GM12878 (cell line): ENCODE results near the gene PTCH2. TPM values are rescaled to one million over a fixed set of nuclear protein-coding genes. Genes with fewer than 3 reads are reported as not detected.

ENCODE experiments used
- ATAC-seq: fragments of 200-7000 bp; cut with Tn5 transposase; 3 replicates; pipeline ENCODE4 v1.9.1; 2020; ENCODE audit warnings: mild to moderate bottlenecking, moderate library complexity
- BruUV-seq: library from RNA; stranded (reverse); fragments of 400-500 nt; replicated peaks from 2 replicates; lab custom pipeline; 2021; lab: Mats Ljungman, UMichigan
- CTCF ChIA-PET: fragments of 300-600 bp; sonication (Branson Sonifier 250); formaldehyde crosslinking; extraction: SDS; loops from one replicate; lab custom pipeline; 2021; ENCODE audit warnings: inconsistent platforms; lab: Yijun Ruan, JAX
- POLR2A ChIA-PET: fragments of 350-600 bp; formaldehyde crosslinking; extraction: SDS; loops from one replicate; lab custom pipeline; 2021; ENCODE audit warnings: inconsistent platforms; lab: Charles Lee
- RAD21 ChIA-PET: fragments of 300-600 bp; sonication (Branson Sonifier 250); formaldehyde crosslinking; loops from one replicate; lab custom pipeline; 2023; ENCODE audit warnings: antibody characterized with exemption; ENCODE audit not compliant: unreplicated experiment; lab: Charles Lee
- SMC1A ChIA-PET: fragments of 300-600 bp; sonication (Branson Sonifier 250); formaldehyde crosslinking; loops from one replicate; lab custom pipeline; 2023; ENCODE audit not compliant: unreplicated experiment, uncharacterized antibody; lab: Charles Lee
- DNase-seq: peaks from one replicate; pipeline ENCODE4 v3.0.0-alpha.2; 2011; ENCODE audit warnings: low read depth, low spot score
- FAIRE-seq: peaks from 3 replicates; lab custom pipeline; 2011; peaks lifted over from hg19 to GRCh38; lab: Jason Lieb, UNC
- H2AFZ ChIP-seq: 2 replicates; pipeline ENCODE4 v1.6.0; 2011; ENCODE audit warnings: low read depth, low read length, control low read depth; ENCODE audit not compliant: control insufficient read depth
- H3K27ac ChIP-seq: 2 replicates; pipeline ENCODE4 v1.5.1; 2011; ENCODE audit warnings: control low read depth; ENCODE audit not compliant: control insufficient read depth, insufficient read depth
- H3K27me3 ChIP-seq, 2 experiments: replicated peaks in 1 of 2; 2 replicates each; pipeline versions ENCODE4 v1.6.0 to v1.6.1; 2011; ENCODE audit warnings: low read length in 1 of 2; ENCODE audit not compliant: control insufficient read depth in 2 of 2, insufficient read depth in 2 of 2
- H3K36me3 ChIP-seq, 2 experiments: 2 replicates each; pipeline ENCODE4 v1.5.1; 2011; ENCODE audit warnings: low read length in 1 of 2; ENCODE audit not compliant: control insufficient read depth in 2 of 2, insufficient read depth in 2 of 2
- H3K4me1 ChIP-seq: 2 replicates; pipeline ENCODE4 v1.6.1; 2011; ENCODE audit warnings: mild to moderate bottlenecking, low read length, moderate library complexity, mixed read lengths; ENCODE audit not compliant: control insufficient read depth, insufficient read depth
- H3K4me2 ChIP-seq: 2 replicates; pipeline ENCODE4 v1.6.0; 2011; ENCODE audit warnings: control low read depth; ENCODE audit not compliant: control insufficient read depth, insufficient read depth
- H3K4me3 ChIP-seq: fragments of 200-600 bp; sonication (generic); 2 replicates; pipeline ENCODE4 v1.5.1; 2016
- H3K79me2 ChIP-seq: 2 replicates; pipeline ENCODE4 v1.6.0; 2011; ENCODE audit warnings: low read length; ENCODE audit not compliant: control insufficient read depth, insufficient read depth
- H3K9ac ChIP-seq: 2 replicates; pipeline ENCODE4 v1.8.0; 2011; ENCODE audit warnings: low read length, control low read depth, mixed read lengths; ENCODE audit not compliant: control insufficient read depth, insufficient read depth
- H3K9me3 ChIP-seq: replicated peaks from 3 replicates; pipeline ENCODE4 v1.5.1; 2011; ENCODE audit warnings: mild to moderate bottlenecking, low read length; ENCODE audit not compliant: control insufficient read depth, insufficient read depth
- H4K20me1 ChIP-seq: 2 replicates; pipeline ENCODE4 v1.6.0; 2011; ENCODE audit not compliant: control insufficient read depth, insufficient read depth
- BACH1 ChIP-seq: fragments of 450-650 bp; IDR thresholded peaks from 2 replicates; pipeline ENCODE4 v1.6.1; 2017; ENCODE audit warnings: mild to moderate bottlenecking, borderline replicate concordance
- DPF2 ChIP-seq: fragments of 450-650 bp; IDR thresholded peaks from 2 replicates; pipeline ENCODE4 v1.6.1; 2017; ENCODE audit warnings: mild to moderate bottlenecking
- JUNB ChIP-seq: IDR thresholded peaks from 2 replicates; pipeline ENCODE4 v1.6.1; 2016; ENCODE audit warnings: antibody characterized with exemption, mild to moderate bottlenecking
- KAT2A ChIP-seq: conservative IDR thresholded peaks from 2 replicates; pipeline ENCODE4 v1.6.1; 2011; ENCODE audit warnings: low read depth, low read length; ENCODE audit not compliant: control insufficient read depth
- MYC ChIP-seq: IDR thresholded peaks from 2 replicates; pipeline ENCODE4 v1.6.1; 2011; ENCODE audit warnings: mild to moderate bottlenecking, low read length, moderate library complexity, inconsistent platforms; ENCODE audit not compliant: insufficient read depth, insufficient replicate concordance, insufficient read length, severe bottlenecking
- WGBS: methylation state at CpG from one replicate; pipeline ENCODE4 v1.1.6; 2016; ENCODE audit warnings: low lambda C conversion rate; ENCODE audit not compliant: insufficient replicate concordance, insufficient coverage; ENCODE audit errors: missing lambda C conversion rate; 5-methylcytosine and 5-hydroxymethylcytosine counted together
- in situ Hi-C: fragments of 300-500 bp; cut with MboI; formaldehyde crosslinking; loops from 9 replicates; pipeline ENCODE4 v1.14.3; 2018; ENCODE audit warnings: mixed read lengths
- intact Hi-C: fragments of 100-400 bp; cut with micrococcal nuclease; formaldehyde crosslinking; loops from one replicate; pipeline ENCODE4 v1.14.2; 2022; ENCODE audit not compliant: unreplicated experiment
- polyA plus RNA-seq, 11 experiments: library from polyadenylated mRNA; depleted of rRNA in 4 of 11; unstranded in 6 of 11; stranded (reverse) in 5 of 11; fragments of >200 nt; fragmentation: Nextera tagmentation in 4 of 11; fragmentation: Illumina TruSeq in 1 of 11; extraction: Ambion mirVana in 4 of 11; extraction: Trizol in 1 of 11; gene quantifications; 1 replicate in 1 of 11; 2 replicates in 10 of 11; pipeline versions ENCODE4 v1.2.1 to v1.2.3, GENCODE V29; 2011 to 2016; ENCODE audit warnings: inconsistent platforms in 2 of 11, missing spikeins in 2 of 11, low read depth in 1 of 11
- total RNA-seq, 4 experiments: library from RNA; depleted of rRNA in 3 of 4; stranded (reverse); fragments of >200 nt in 3 of 4; fragmentation: Illumina TruSeq in 1 of 4; extraction: Trizol in 1 of 4; gene quantifications; 2 replicates each; pipeline versions ENCODE4 v1.2.1 to v1.2.3, GENCODE V29; 2013 to 2021
- TF ChIP-seq, protein P1 (sequence below): fragments of 450-650 bp; IDR thresholded peaks from 2 replicates; pipeline ENCODE4 v1.6.1; 2017; ENCODE audit warnings: mild to moderate bottlenecking, moderate library complexity
- TF ChIP-seq, protein P2 (sequence below): IDR thresholded peaks from 2 replicates; pipeline ENCODE4 v1.6.1; 2012; ENCODE audit warnings: improper control_type of control experiment, low read depth, low read length; ENCODE audit not compliant: insufficient replicate concordance
- TF ChIP-seq, protein P3 (sequence below): fragments of 450-650 bp; conservative IDR thresholded peaks from 2 replicates; pipeline ENCODE4 v1.6.1; 2017; ENCODE audit warnings: mild to moderate bottlenecking, moderate library complexity
- TF ChIP-seq, protein P4 (sequence below): IDR thresholded peaks from 2 replicates; pipeline ENCODE4 v1.6.1; 2011; ENCODE audit warnings: mild to moderate bottlenecking, low read depth, low read length, moderate library complexity; ENCODE audit not compliant: insufficient replicate concordance

PTCH2 gene
- total and polyA plus RNA-seq, 10 of the 15 experiments (the other 5 are each of a cell fraction or from before 2014, with no cell fraction given): 0.03 to 8.4 (median 0.10) TPM

DNA sequence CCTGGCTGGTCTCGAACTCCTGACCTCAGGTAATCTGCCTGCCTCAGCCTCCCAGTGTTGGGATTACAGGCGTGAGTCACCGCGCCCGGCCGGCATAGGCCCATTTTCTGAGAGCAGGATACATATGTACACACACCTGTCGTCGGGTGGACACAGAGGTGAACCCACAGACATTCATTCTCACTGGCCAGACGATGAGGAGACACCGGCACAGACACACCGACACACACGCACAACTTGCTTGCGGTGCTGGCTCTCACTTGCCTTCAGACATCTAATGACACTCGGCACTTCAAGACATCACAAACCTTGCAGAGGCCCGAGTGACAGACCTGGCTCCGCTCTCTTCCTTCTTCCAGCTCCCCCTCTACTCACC, 579 bp downstream of the PTCH2 start:
- no TSS peak for BruUV-seq
- TF ChIP-seq, protein P1, sequence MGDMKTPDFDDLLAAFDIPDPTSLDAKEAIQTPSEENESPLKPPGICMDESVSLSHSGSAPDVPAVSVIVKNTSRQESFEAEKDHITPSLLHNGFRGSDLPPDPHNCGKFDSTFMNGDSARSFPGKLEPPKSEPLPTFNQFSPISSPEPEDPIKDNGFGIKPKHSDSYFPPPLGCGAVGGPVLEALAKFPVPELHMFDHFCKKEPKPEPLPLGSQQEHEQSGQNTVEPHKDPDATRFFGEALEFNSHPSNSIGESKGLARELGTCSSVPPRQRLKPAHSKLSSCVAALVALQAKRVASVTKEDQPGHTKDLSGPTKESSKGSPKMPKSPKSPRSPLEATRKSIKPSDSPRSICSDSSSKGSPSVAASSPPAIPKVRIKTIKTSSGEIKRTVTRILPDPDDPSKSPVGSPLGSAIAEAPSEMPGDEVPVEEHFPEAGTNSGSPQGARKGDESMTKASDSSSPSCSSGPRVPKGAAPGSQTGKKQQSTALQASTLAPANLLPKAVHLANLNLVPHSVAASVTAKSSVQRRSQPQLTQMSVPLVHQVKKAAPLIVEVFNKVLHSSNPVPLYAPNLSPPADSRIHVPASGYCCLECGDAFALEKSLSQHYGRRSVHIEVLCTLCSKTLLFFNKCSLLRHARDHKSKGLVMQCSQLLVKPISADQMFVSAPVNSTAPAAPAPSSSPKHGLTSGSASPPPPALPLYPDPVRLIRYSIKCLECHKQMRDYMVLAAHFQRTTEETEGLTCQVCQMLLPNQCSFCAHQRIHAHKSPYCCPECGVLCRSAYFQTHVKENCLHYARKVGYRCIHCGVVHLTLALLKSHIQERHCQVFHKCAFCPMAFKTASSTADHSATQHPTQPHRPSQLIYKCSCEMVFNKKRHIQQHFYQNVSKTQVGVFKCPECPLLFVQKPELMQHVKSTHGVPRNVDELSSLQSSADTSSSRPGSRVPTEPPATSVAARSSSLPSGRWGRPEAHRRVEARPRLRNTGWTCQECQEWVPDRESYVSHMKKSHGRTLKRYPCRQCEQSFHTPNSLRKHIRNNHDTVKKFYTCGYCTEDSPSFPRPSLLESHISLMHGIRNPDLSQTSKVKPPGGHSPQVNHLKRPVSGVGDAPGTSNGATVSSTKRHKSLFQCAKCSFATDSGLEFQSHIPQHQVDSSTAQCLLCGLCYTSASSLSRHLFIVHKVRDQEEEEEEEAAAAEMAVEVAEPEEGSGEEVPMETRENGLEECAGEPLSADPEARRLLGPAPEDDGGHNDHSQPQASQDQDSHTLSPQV: no peak
- TF ChIP-seq MYC (no peak), DPF2 (no peak), KAT2A (no peak), JUNB (no peak), BACH1 (no peak)
- TF ChIP-seq, protein P2, sequence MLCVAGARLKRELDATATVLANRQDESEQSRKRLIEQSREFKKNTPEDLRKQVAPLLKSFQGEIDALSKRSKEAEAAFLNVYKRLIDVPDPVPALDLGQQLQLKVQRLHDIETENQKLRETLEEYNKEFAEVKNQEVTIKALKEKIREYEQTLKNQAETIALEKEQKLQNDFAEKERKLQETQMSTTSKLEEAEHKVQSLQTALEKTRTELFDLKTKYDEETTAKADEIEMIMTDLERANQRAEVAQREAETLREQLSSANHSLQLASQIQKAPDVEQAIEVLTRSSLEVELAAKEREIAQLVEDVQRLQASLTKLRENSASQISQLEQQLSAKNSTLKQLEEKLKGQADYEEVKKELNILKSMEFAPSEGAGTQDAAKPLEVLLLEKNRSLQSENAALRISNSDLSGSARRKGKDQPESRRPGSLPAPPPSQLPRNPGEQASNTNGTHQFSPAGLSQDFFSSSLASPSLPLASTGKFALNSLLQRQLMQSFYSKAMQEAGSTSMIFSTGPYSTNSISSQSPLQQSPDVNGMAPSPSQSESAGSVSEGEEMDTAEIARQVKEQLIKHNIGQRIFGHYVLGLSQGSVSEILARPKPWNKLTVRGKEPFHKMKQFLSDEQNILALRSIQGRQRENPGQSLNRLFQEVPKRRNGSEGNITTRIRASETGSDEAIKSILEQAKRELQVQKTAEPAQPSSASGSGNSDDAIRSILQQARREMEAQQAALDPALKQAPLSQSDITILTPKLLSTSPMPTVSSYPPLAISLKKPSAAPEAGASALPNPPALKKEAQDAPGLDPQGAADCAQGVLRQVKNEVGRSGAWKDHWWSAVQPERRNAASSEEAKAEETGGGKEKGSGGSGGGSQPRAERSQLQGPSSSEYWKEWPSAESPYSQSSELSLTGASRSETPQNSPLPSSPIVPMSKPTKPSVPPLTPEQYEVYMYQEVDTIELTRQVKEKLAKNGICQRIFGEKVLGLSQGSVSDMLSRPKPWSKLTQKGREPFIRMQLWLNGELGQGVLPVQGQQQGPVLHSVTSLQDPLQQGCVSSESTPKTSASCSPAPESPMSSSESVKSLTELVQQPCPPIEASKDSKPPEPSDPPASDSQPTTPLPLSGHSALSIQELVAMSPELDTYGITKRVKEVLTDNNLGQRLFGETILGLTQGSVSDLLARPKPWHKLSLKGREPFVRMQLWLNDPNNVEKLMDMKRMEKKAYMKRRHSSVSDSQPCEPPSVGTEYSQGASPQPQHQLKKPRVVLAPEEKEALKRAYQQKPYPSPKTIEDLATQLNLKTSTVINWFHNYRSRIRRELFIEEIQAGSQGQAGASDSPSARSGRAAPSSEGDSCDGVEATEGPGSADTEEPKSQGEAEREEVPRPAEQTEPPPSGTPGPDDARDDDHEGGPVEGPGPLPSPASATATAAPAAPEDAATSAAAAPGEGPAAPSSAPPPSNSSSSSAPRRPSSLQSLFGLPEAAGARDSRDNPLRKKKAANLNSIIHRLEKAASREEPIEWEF: no peak
- TF ChIP-seq, protein P3, sequence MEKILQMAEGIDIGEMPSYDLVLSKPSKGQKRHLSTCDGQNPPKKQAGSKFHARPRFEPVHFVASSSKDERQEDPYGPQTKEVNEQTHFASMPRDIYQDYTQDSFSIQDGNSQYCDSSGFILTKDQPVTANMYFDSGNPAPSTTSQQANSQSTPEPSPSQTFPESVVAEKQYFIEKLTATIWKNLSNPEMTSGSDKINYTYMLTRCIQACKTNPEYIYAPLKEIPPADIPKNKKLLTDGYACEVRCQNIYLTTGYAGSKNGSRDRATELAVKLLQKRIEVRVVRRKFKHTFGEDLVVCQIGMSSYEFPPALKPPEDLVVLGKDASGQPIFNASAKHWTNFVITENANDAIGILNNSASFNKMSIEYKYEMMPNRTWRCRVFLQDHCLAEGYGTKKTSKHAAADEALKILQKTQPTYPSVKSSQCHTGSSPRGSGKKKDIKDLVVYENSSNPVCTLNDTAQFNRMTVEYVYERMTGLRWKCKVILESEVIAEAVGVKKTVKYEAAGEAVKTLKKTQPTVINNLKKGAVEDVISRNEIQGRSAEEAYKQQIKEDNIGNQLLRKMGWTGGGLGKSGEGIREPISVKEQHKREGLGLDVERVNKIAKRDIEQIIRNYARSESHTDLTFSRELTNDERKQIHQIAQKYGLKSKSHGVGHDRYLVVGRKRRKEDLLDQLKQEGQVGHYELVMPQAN: no peak
- TF ChIP-seq, protein P4, sequence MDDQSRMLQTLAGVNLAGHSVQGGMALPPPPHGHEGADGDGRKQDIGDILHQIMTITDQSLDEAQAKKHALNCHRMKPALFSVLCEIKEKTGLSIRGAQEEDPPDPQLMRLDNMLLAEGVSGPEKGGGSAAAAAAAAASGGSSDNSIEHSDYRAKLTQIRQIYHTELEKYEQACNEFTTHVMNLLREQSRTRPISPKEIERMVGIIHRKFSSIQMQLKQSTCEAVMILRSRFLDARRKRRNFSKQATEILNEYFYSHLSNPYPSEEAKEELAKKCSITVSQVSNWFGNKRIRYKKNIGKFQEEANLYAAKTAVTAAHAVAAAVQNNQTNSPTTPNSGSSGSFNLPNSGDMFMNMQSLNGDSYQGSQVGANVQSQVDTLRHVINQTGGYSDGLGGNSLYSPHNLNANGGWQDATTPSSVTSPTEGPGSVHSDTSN: no peak
- intact Hi-C loops: no loop called here
- Histone ChIP-seq H3K4me2 (peak overlapping the region; percentile 77), H3K27ac (no peak overlapping the region), H3K79me2 (no peaks in the 10 kb centered on the region), H3K9me3 (no peaks in the 10 kb centered on the region), H2AFZ (peak overlapping the region; percentile 60), H3K36me3 (no peaks in the 10 kb centered on the region), H3K4me1 (no peaks in the 10 kb centered on the region), H3K27me3 (no peaks in the 10 kb centered on the region), H4K20me1 (no peaks in the 10 kb centered on the region), H3K9ac (no peak overlapping the region; the same call in 1 of the 2 replicates), H3K4me3 (peak overlapping the region; percentile 47; the same call in 1 of the 2 replicates)
- SMC1A ChIA-PET: interaction anchor here (0.6 kb wide), 1 partner anchor 144 kb away, joined by 3 read pairs; the partner anchor contains the start of gene EIF2B3
- POLR2A ChIA-PET: no interaction called here
- DNase-seq: no peak
- 74% methylated on average over 16 of the region's 16 CpGs for WGBS
- CTCF ChIA-PET: no interaction called here
- ATAC-seq: peak; percentile 35
- RAD21 ChIA-PET: interaction anchor here (1.3 kb wide), 1 partner anchor 42 kb away, joined by 6 read pairs; the partner anchor contains the start of gene PLK3
- in situ Hi-C loops: no loop called here
- FAIRE-seq: no peak
